Sigmoid colon (tissue), 7 donors: Measurements from ENCODE around the gene TMEM94. TPM values are rescaled to one million over a fixed set of nuclear protein-coding genes. Genes with fewer than 3 reads are reported as not detected.
A peak's percentile ranks its signal among the peaks of the same experiment; 100 is the strongest.

Source experiments
- DNase-seq: peaks from one replicate; pipeline ENCODE4 v3.0.0-alpha.2; 2019
- H3K27ac ChIP-seq, 4 donors: fragments of 200-600 bp; sonication (generic); one replicate each; pipeline ENCODE4 v1.5.1; 2016 to 2019; ENCODE audit warnings: mild to moderate bottlenecking in 1 of 4
- H3K27me3 ChIP-seq, 3 donors: fragments of 200-600 bp; sonication (generic); one replicate each; pipeline ENCODE4 v1.5.1; 2019; ENCODE audit warnings: mild to moderate bottlenecking in 1 of 3
- H3K36me3 ChIP-seq, 4 donors: fragments of 200-600 bp; sonication (generic); one replicate each; pipeline ENCODE4 v1.5.1; 2016 to 2019
- H3K4me1 ChIP-seq, 4 donors: fragments of 200-600 bp; sonication (generic); one replicate each; pipeline ENCODE4 v1.5.1; 2017 to 2019
- H3K4me3 ChIP-seq, 4 donors: fragments of 200-600 bp; sonication (generic); one replicate each; pipeline ENCODE4 v1.5.1; 2017 to 2019; ENCODE audit warnings: mild to moderate bottlenecking in 2 of 4, moderate library complexity in 1 of 4
- H3K9me3 ChIP-seq, 4 donors: fragments of 200-600 bp in 3 of 4; sonication (generic) in 3 of 4; one replicate each; pipeline versions ENCODE4 v1.5.1 to v1.6.1; 2013 to 2019
- CTCF ChIP-seq, 4 experiments: fragments of 450-650 bp in 3 of 4; fragments of 200-600 bp in 1 of 4; IDR thresholded peaks; one replicate each; pipeline ENCODE4 v1.5.1; 2016 to 2019; ENCODE audit warnings: antibody characterized with exemption in 4 of 4, mild to moderate bottlenecking in 3 of 4, moderate library complexity in 2 of 4
- EP300 ChIP-seq, 4 donors: sonication (generic); formaldehyde crosslinking; IDR thresholded peaks; one replicate each; pipeline ENCODE4 v1.6.1; 2017; ENCODE audit warnings: antibody characterized with exemption in 4 of 4
- POLR2A ChIP-seq, 2 donors: fragments of 450-650 bp; IDR thresholded peaks; one replicate each; pipeline ENCODE4 v1.6.1; 2016; ENCODE audit warnings: antibody characterized with exemption in 2 of 2, mild to moderate bottlenecking in 2 of 2, moderate library complexity in 2 of 2
- POLR2AphosphoS5 ChIP-seq, 4 donors: sonication (generic); formaldehyde crosslinking; IDR thresholded peaks; one replicate each; pipeline ENCODE4 v1.6.1; 2017; ENCODE audit warnings: antibody characterized with exemption in 4 of 4
- WGBS, 2 donors: extraction: QIAGEN DNeasy Blood & Tissue Kit; methylation state at CpG; one replicate each; pipeline ENCODE4 v1.1.7; 2013; 5-methylcytosine and 5-hydroxymethylcytosine counted together
- intact Hi-C: fragments of 100-400 bp; cut with DNase I; formaldehyde crosslinking; loops from one replicate; pipeline ENCODE4 v1.15.1; 2023
- polyA plus RNA-seq, 3 donors: library from polyadenylated mRNA; stranded (reverse); fragments of 200-250 nt; gene quantifications; one replicate each; pipeline ENCODE4 v1.2.3, GENCODE V29; 2013
- total RNA-seq, 4 donors: library from RNA; depleted of rRNA; stranded (reverse); fragments of >200 nt; gene quantifications; one replicate each; pipeline ENCODE4 v1.1.0, GENCODE V29; 2016
- donor health status: healthy with polysubstance abuse.
- donor health status: Bipolar disorder and iron deficiency.
- donor health status: healthy.

Gene TMEM94
- total and polyA plus RNA-seq, 7 donors = 6.2 to 74.8 (median 31.3) TPM

- intact Hi-C loops = loop anchor here (1.0 to 5.0 kb wide), 7 partner anchors 38 to 243 kb away; partner anchors contain the start of genes MIF4GD, SLC25A19 and TMEM94
- no peaks in the 10 kb centered on the region for H3K27me3 ChIP-seq
- peaks cover 5 to 71% (median 58%) of the 10 kb centered on the region in 4 donors for H3K4me1 ChIP-seq
- 1 to 2% methylated on average over 50 of the region's 50 CpGs for WGBS, 2 donors
- H3K36me3 ChIP-seq = peaks cover 0 to 11% (median 0%) of the 10 kb centered on the region in 4 donors
- TF ChIP-seq CTCF (IDR thresholded peaks at IDR 0.05) (no peak), POLR2A (IDR thresholded peaks at IDR 0.05) (peak in 1 of 2 donors; percentile 30), EP300 (IDR thresholded peaks at IDR 0.05) (no peak), POLR2AphosphoS5 (IDR thresholded peaks at IDR 0.05) (peak in 3 of 4 donors; percentile 31 to 47 (median 41))
- peak overlapping the region; percentile 73 to 96 (median 89) for H3K4me3 ChIP-seq
- DNase-seq = no peak
- H3K27ac ChIP-seq = peak overlapping the region; percentile 85 to 91 (median 90)
- H3K9me3 ChIP-seq = no peaks in the 10 kb centered on the region
Measured at GRCh38 chr17:75514919-75515495, 58.6 kb downstream of the TMEM94 start.

GRCh38 chr17:75515496-75516254 lies 59.2 kb downstream of the TMEM94 start, which contains the start of gene CASKIN2:
TSS of gene CASKIN2 (minus strand) at chr17:75515537. CDS start at chr17:75513804, 1,733 bp downstream.
- Histone ChIP-seq H3K4me1 (peaks cover 5 to 64% (median 51%) of the 10 kb centered on the region in 4 donors), H3K27ac (peak within 1 kb of the TSS; percentile 85 to 91 (median 90)), H3K36me3 (peaks cover 0 to 12% (median 0%) of the 10 kb centered on the region in 4 donors), H3K4me3 (peak within 1 kb of the TSS; percentile 73 to 96 (median 89)), H3K27me3 (no peaks in the 10 kb centered on the region), H3K9me3 (no peaks in the 10 kb centered on the region)
- DNase-seq = peak; percentile 98
- WGBS, 2 donors = 0 to 1% methylated on average over 78 of the region's 78 CpGs
- no peak for TF ChIP-seq POLR2A (IDR thresholded peaks at IDR 0.05)
- peak; percentile 96 to 99 (median 98) for TF ChIP-seq CTCF (IDR thresholded peaks at IDR 0.05)
- no peak for TF ChIP-seq POLR2AphosphoS5 (IDR thresholded peaks at IDR 0.05)
- intact Hi-C loops = loop anchor here (1.0 to 5.0 kb wide), 7 partner anchors 59 to 243 kb away; partner anchors contain the start of genes MIF4GD, SLC25A19 and TMEM94

GRCh38 chr17:75516255-75516618 lies 59.8 kb downstream of the TMEM94 start, which contains the start of gene TSEN54:
TSS of gene TSEN54 (plus strand) at chr17:75516528. CDS start at chr17:75516561, 33 bp downstream.
- Histone ChIP-seq H3K27ac (peak within 1 kb of the TSS; percentile 85 to 91 (median 90)), H3K4me3 (peak within 1 kb of the TSS; percentile 73 to 96 (median 89)), H3K36me3 (peaks cover 0 to 12% (median 0%) of the 10 kb centered on the region in 4 donors), H3K9me3 (no peaks in the 10 kb centered on the region), H3K4me1 (peaks cover 5 to 59% (median 46%) of the 10 kb centered on the region in 4 donors), H3K27me3 (no peaks in the 10 kb centered on the region)
- TF ChIP-seq POLR2AphosphoS5 (IDR thresholded peaks at IDR 0.05) (no peak), CTCF (IDR thresholded peaks at IDR 0.05) (no peak), POLR2A (IDR thresholded peaks at IDR 0.05) (no peak), EP300 (IDR thresholded peaks at IDR 0.05) (no peak)
- intact Hi-C loops = loop anchor here (1.0 to 5.0 kb wide), 5 partner anchors 74 to 244 kb away; partner anchors contain the start of genes MIF4GD and SLC25A19
- WGBS, 2 donors = 1% methylated on average over 45 of the region's 45 CpGs
- DNase-seq = peak; percentile 96

- TF ChIP-seq EP300 (IDR thresholded peaks at IDR 0.05) (no peak), POLR2A (IDR thresholded peaks at IDR 0.05) (no peak), CTCF (IDR thresholded peaks at IDR 0.05) (no peak), POLR2AphosphoS5 (IDR thresholded peaks at IDR 0.05) (no peak)
- DNase-seq = no peak
- H3K9me3 ChIP-seq = no peaks in the 10 kb centered on the region
- 0 to 1% methylated on average over 65 of the region's 65 CpGs for WGBS, 2 donors
- H3K36me3 ChIP-seq = peaks cover 0 to 15% (median 0%) of the 10 kb centered on the region in 4 donors
- no peaks in the 10 kb centered on the region for H3K27me3 ChIP-seq
- peak overlapping the region; percentile 73 to 93 (median 79) for H3K4me3 ChIP-seq
- intact Hi-C loops = loop anchor here (1.0 to 5.0 kb wide), 5 partner anchors 74 to 244 kb away; partner anchors contain the start of genes MIF4GD and SLC25A19
- H3K4me1 ChIP-seq = peaks cover 5 to 54% (median 41%) of the 10 kb centered on the region in 4 donors
- peak overlapping the region; percentile 75 to 91 (median 87) for H3K27ac ChIP-seq
Measured at GRCh38 chr17:75516619-75517296, 60.3 kb downstream of the TMEM94 start.
